HepG2 (cell line): ENCODE results near the gene ZNF883. TPM values are rescaled to one million over a fixed set of nuclear protein-coding genes. Genes with fewer than 3 reads are reported as not detected.

ENCODE experiments used
- ATAC-seq: fragments of 200-7000 bp; cut with Tn5 transposase; 3 replicates; pipeline ENCODE4 v1.9.1; 2020; ENCODE audit warnings: mild to moderate bottlenecking, moderate library complexity
- BruUV-seq: library from RNA; stranded (reverse); fragments of 400-500 nt; replicated peaks from 2 replicates; lab custom pipeline; 2021; lab: Mats Ljungman, UMichigan
- CTCF ChIA-PET: fragments of 300-600 bp; formaldehyde crosslinking; extraction: SDS; loops from one replicate; lab custom pipeline; 2021; ENCODE audit warnings: low total read pairs, inconsistent platforms, low intra/inter-chr PET ratio; lab: Yijun Ruan, JAX
- POLR2A ChIA-PET: fragments of 350-600 bp; sonication (Branson Sonifier 250); formaldehyde crosslinking; loops from one replicate; lab custom pipeline; 2020; ENCODE audit warnings: antibody characterized with exemption, inconsistent platforms; lab: Yijun Ruan, JAX
- DNase-seq: peaks from one replicate; pipeline ENCODE4 v3.0.0-alpha.2; 2015; ENCODE audit warnings: low spot score
- FAIRE-seq: peaks from 3 replicates; lab custom pipeline; 2011; peaks lifted over from hg19 to GRCh38; lab: Jason Lieb, UNC
- H2AFZ ChIP-seq: one replicate; pipeline ENCODE4 v1.6.1; 2011; ENCODE audit warnings: low read length, inconsistent platforms
- H3K27ac ChIP-seq: fragments of 300-600 bp; 3 replicates; pipeline ENCODE4 v1.8.0; 2011; ENCODE audit warnings: mixed run types, mild to moderate bottlenecking, mixed read lengths, low read length, inconsistent platforms; ENCODE audit not compliant: insufficient read depth; ENCODE audit errors: extremely low read length
- H3K27me3 ChIP-seq, 2 experiments: fragments of 200-600 bp in 1 of 2; 2 replicates in 1 of 2; 3 replicates in 1 of 2; pipeline versions ENCODE4 v1.6.0 to v1.8.0; 2011; ENCODE audit warnings: low read length in 2 of 2, mild to moderate bottlenecking in 2 of 2, moderate library complexity in 2 of 2, inconsistent platforms in 1 of 2; ENCODE audit not compliant: insufficient read depth in 2 of 2, control insufficient read depth in 1 of 2
- H3K36me3 ChIP-seq, 2 experiments: fragments of 200-600 bp in 1 of 2; replicated peaks in 1 of 2; 2 replicates in 1 of 2; 3 replicates in 1 of 2; pipeline versions ENCODE4 v1.5.1 to v1.8.0; 2011; ENCODE audit warnings: low read length in 2 of 2, inconsistent platforms in 1 of 2; ENCODE audit not compliant: insufficient read depth in 2 of 2, control insufficient read depth in 1 of 2
- H3K4me1 ChIP-seq: 2 replicates; pipeline ENCODE4 v1.5.1; 2012; ENCODE audit warnings: low read length, inconsistent platforms; ENCODE audit not compliant: insufficient read depth
- H3K4me2 ChIP-seq: 2 replicates; pipeline ENCODE4 v1.6.0; 2011; ENCODE audit warnings: low read depth, low read length, inconsistent platforms
- H3K4me3 ChIP-seq, 3 experiments: fragments of 200-600 bp in 1 of 3; sonication (generic), shearing (Covaris generic) in 1 of 3; replicated peaks in 1 of 3; 2 replicates each; pipeline ENCODE4 v1.5.1; 2011 to 2016; ENCODE audit warnings: low read length in 3 of 3, inconsistent platforms in 2 of 3, low read depth in 2 of 3, mild to moderate bottlenecking in 2 of 3, control low read depth in 1 of 3, mixed read lengths in 1 of 3; ENCODE audit not compliant: insufficient read depth in 1 of 3
- H3K79me2 ChIP-seq: one replicate; pipeline ENCODE4 v1.6.1; 2011; ENCODE audit warnings: low read length, inconsistent platforms; ENCODE audit not compliant: insufficient read depth
- H3K9ac ChIP-seq: 2 replicates; pipeline ENCODE4 v1.6.0; 2011; ENCODE audit warnings: mild to moderate bottlenecking, low read depth, low read length, inconsistent platforms; ENCODE audit not compliant: insufficient read depth
- H3K9me3 ChIP-seq: 2 replicates; pipeline ENCODE4 v1.5.1; 2012; ENCODE audit warnings: mild to moderate bottlenecking, low read length
- H4K20me1 ChIP-seq: 2 replicates; pipeline ENCODE4 v1.6.0; 2011; ENCODE audit warnings: inconsistent platforms, mild to moderate bottlenecking, low read length, moderate library complexity; ENCODE audit not compliant: insufficient read depth
- AKNA ChIP-seq: sonication (generic); formaldehyde crosslinking; IDR thresholded peaks from 2 replicates; pipeline ENCODE4 v1.4.0; 2020; ENCODE audit warnings: missing genetic modification reagents, borderline replicate concordance
- ASH2L ChIP-seq: fragments of 300-600, 200-600 bp; sonication (generic); IDR thresholded peaks from 2 replicates; pipeline ENCODE4 v1.7.0; 2017; ENCODE audit warnings: low read depth, mild to moderate bottlenecking, moderate library complexity, mixed read lengths, low read length; ENCODE audit not compliant: insufficient read length
- BRF2 ChIP-seq: sonication (generic); formaldehyde crosslinking; IDR thresholded peaks from 2 replicates; pipeline ENCODE4 v1.8.1; 2022; ENCODE audit warnings: mild to moderate bottlenecking, missing genetic modification reagents
- HNRNPUL1 ChIP-seq: fragments of 200-400 bp; formaldehyde crosslinking; IDR thresholded peaks from 2 replicates; pipeline ENCODE4 v1.6.1; 2017; ENCODE audit warnings: low read depth, mild to moderate bottlenecking, low read length, moderate library complexity
- ZBTB4 ChIP-seq: sonication (generic); formaldehyde crosslinking; IDR thresholded peaks from 2 replicates; pipeline ENCODE4 v1.4.0; 2020; ENCODE audit warnings: missing genetic modification reagents, mild to moderate bottlenecking, borderline replicate concordance
- ZFP36 ChIP-seq: fragments of 150-350 bp; IDR thresholded peaks from 2 replicates; pipeline ENCODE4 v1.6.1; 2018; ENCODE audit warnings: borderline replicate concordance, low read length, low read depth; ENCODE audit not compliant: partially characterized antibody
- ZNF337 ChIP-seq: sonication (generic); formaldehyde crosslinking; IDR thresholded peaks from 2 replicates; pipeline ENCODE4 v1.5.1; 2020; ENCODE audit warnings: missing genetic modification reagents, low read depth, mild to moderate bottlenecking, borderline replicate concordance
- ZNF558 ChIP-seq: sonication (generic); formaldehyde crosslinking; IDR thresholded peaks from 2 replicates; pipeline ENCODE4 v1.9.0; 2022; ENCODE audit warnings: mild to moderate bottlenecking, missing genetic modification reagents, borderline replicate concordance
- ZNF563 ChIP-seq: sonication (generic); formaldehyde crosslinking; IDR thresholded peaks from 2 replicates; pipeline ENCODE4 v1.8.0; 2022; ENCODE audit warnings: mild to moderate bottlenecking, moderate library complexity, missing genetic modification reagents
- ZNF577 ChIP-seq: sonication (generic); formaldehyde crosslinking; IDR thresholded peaks from 2 replicates; pipeline ENCODE4 v1.4.0; 2020; ENCODE audit warnings: mild to moderate bottlenecking, low read depth, missing genetic modification reagents, borderline replicate concordance
- ZNF616 ChIP-seq: sonication (generic); formaldehyde crosslinking; IDR thresholded peaks from 2 replicates; pipeline ENCODE4 v1.5.0; 2020; ENCODE audit warnings: low read depth, mild to moderate bottlenecking, missing genetic modification reagents
- ZNF703 ChIP-seq: sonication (generic); formaldehyde crosslinking; IDR thresholded peaks from 2 replicates; pipeline ENCODE4 v1.5.1; 2020; ENCODE audit warnings: missing genetic modification reagents, mild to moderate bottlenecking, moderate library complexity, borderline replicate concordance
- WGBS: methylation state at CpG from one replicate; pipeline ENCODE4 v1.1.6; 2017; ENCODE audit warnings: low lambda C conversion rate; 5-methylcytosine and 5-hydroxymethylcytosine counted together
- in situ Hi-C: cut with HindIII; loops from 2 replicates; pipeline ENCODE4 v1.10.0; 2017; ENCODE audit warnings: low pct_unique_long_range_greater_than_20kb; ENCODE audit not compliant: extremely low pct_ligation_motif_present
- intact Hi-C: fragments of 100-400 bp; cut with micrococcal nuclease; formaldehyde crosslinking; loops from one replicate; pipeline ENCODE4 v1.10.0; 2022; ENCODE audit not compliant: unreplicated experiment
- polyA plus RNA-seq, 8 experiments: library from polyadenylated mRNA; depleted of rRNA in 3 of 8; stranded (reverse) in 7 of 8; unstranded in 1 of 8; fragments of >200 nt; fragmentation: Illumina TruSeq in 4 of 8; extraction: Trizol in 4 of 8; gene quantifications; 2 replicates each; pipeline versions ENCODE4 v1.2.1 to v1.2.3, GENCODE V29; 2011 to 2016; ENCODE audit warnings: low read depth in 4 of 8, missing spikeins in 1 of 8, mixed read lengths in 1 of 8; ENCODE audit not compliant: insufficient read depth in 1 of 8
- total RNA-seq, 5 experiments: library from RNA; depleted of rRNA; stranded (reverse); fragments of >200 nt; fragmentation: Illumina TruSeq; extraction: Trizol; gene quantifications; 2 replicates each; pipeline ENCODE4 v1.2.3, GENCODE V29; 2016; ENCODE audit warnings: low read depth in 1 of 5

The ZNF883 gene
- total and polyA plus RNA-seq, 2 of the 13 experiments (the other 11 are each of a cell fraction or from before 2014, with no cell fraction given) = 5.3 to 10.0 TPM

GRCh38 chr9:113056191-113057106 lies 44.5 kb upstream of the ZNF883 start, which contains the start of gene ZFP37:
Gene ZFP37, minus strand, starts transcription at chr9:113056724. Its CDS starts 36 bp downstream, at chr9:113056688.
- in situ Hi-C loops = no loop called here
- H3K4me1 ChIP-seq = peaks cover 12% of the 10 kb centered on the region
- no TSS peak for BruUV-seq
- peaks cover 50% of the 10 kb centered on the region for H3K9me3 ChIP-seq
- intact Hi-C loops = no loop called here
- peak within 1 kb of the TSS; percentile 55 for H3K27ac ChIP-seq
- ChIA-PET POLR2A (interaction anchor here (1.0 to 1.5 kb wide), 2 partner anchors 45 to 165 kb away, joined by 4 to 8 read pairs; partner anchors contain the start of genes FKBP15, SLC31A1 and ZNF883), CTCF (no interaction called here)
- DNase-seq (peak; percentile 89), FAIRE-seq (peak; percentile 92), ATAC-seq (peak; percentile 100)
- H2AFZ ChIP-seq = peak within 1 kb of the TSS; percentile 92
- peak within 1 kb of the TSS; percentile 72 for H3K9ac ChIP-seq
- H3K4me3 ChIP-seq = peak within 1 kb of the TSS; percentile 84 to 92 (median 84)
- peaks cover 9% of the 10 kb centered on the region for H3K79me2 ChIP-seq
- under 1% methylated on average over 59 of the region's 62 CpGs for WGBS
- no peaks in the 10 kb centered on the region for H4K20me1 ChIP-seq
- peak within 1 kb of the TSS; percentile 82 for H3K4me2 ChIP-seq
- H3K36me3 ChIP-seq = no peaks in the 10 kb centered on the region
- H3K27me3 ChIP-seq = no peaks in the 10 kb centered on the region; a peak in 1 of 5 replicates
- TF ChIP-seq ZFP36 (no peak), ZNF577 (CRISPR knock-in tag) (no peak), ZNF616 (no peak; the same call in 1 of the 2 replicates), BRF2 (CRISPR knock-in tag) (no peak), ZNF703 (CRISPR knock-in tag) (no peak), ZNF337 (CRISPR knock-in tag) (peak; percentile 79; the same call in 1 of the 2 replicates), HNRNPUL1 (no peak), ZBTB4 (CRISPR knock-in tag) (peak; percentile 78; the same call in 1 of the 2 replicates), AKNA (CRISPR knock-in tag) (peak; percentile 36; the same call in 1 of the 2 replicates), ZNF558 (CRISPR knock-in tag) (no peak), ZNF563 (CRISPR knock-in tag) (no peak), ASH2L (peak; percentile 55)
